ENCODE data around the gene UNG. TPM values are rescaled to one million over a fixed set of nuclear protein-coding genes. Genes with fewer than 3 reads are reported as not detected.
A peak's percentile ranks its signal among the peaks of the same experiment; 100 is the strongest.

Gene UNG
- total RNA-seq, 1 donor from 2014 or later: 32.4 TPM

DNA sequence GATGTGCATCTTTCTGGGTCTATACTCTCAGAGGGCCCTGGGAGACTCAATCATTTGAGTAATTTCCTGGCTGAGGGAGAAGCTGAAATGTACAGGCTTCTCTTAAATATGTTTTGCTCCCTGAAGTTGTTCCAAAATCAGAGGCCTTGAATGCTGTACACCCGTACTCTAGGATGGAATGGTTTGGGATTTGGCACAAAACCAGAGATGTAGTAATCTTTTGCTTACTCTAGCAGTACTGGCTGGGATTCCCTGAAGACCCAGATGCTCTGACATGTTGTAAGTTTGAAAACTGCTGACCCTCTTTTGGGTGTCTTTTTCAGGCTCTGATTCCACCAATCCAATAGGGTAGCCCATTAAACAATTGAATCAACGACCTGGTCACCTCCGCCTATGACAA, 29.4 kb downstream of the UNG start:
- H3K36me3 Mint-ChIP-seq (ENCODE audit: unreplicated experiment): no peaks in the 10 kb centered on the region
- H3K4me3 Mint-ChIP-seq (ENCODE audit: unreplicated experiment): no peak overlapping the region
- DNase-seq: no peak
- peaks cover 16% of the 10 kb centered on the region for H3K4me1 Mint-ChIP-seq (ENCODE audit: low read depth, unreplicated experiment)
- peaks cover 3% of the 10 kb centered on the region for H3K27me3 Mint-ChIP-seq (ENCODE audit: unreplicated experiment)
- H3K9me3 Mint-ChIP-seq (ENCODE audit: unreplicated experiment): peaks cover 4% of the 10 kb centered on the region
- H3K27ac Mint-ChIP-seq (ENCODE audit: unreplicated experiment): no peak overlapping the region
- TF ChIP-seq, protein P1, sequence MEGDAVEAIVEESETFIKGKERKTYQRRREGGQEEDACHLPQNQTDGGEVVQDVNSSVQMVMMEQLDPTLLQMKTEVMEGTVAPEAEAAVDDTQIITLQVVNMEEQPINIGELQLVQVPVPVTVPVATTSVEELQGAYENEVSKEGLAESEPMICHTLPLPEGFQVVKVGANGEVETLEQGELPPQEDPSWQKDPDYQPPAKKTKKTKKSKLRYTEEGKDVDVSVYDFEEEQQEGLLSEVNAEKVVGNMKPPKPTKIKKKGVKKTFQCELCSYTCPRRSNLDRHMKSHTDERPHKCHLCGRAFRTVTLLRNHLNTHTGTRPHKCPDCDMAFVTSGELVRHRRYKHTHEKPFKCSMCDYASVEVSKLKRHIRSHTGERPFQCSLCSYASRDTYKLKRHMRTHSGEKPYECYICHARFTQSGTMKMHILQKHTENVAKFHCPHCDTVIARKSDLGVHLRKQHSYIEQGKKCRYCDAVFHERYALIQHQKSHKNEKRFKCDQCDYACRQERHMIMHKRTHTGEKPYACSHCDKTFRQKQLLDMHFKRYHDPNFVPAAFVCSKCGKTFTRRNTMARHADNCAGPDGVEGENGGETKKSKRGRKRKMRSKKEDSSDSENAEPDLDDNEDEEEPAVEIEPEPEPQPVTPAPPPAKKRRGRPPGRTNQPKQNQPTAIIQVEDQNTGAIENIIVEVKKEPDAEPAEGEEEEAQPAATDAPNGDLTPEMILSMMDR (IDR thresholded peaks at IDR 0.05; ENCODE audit: partially characterized antibody, unreplicated experiment): no peak

DNA sequence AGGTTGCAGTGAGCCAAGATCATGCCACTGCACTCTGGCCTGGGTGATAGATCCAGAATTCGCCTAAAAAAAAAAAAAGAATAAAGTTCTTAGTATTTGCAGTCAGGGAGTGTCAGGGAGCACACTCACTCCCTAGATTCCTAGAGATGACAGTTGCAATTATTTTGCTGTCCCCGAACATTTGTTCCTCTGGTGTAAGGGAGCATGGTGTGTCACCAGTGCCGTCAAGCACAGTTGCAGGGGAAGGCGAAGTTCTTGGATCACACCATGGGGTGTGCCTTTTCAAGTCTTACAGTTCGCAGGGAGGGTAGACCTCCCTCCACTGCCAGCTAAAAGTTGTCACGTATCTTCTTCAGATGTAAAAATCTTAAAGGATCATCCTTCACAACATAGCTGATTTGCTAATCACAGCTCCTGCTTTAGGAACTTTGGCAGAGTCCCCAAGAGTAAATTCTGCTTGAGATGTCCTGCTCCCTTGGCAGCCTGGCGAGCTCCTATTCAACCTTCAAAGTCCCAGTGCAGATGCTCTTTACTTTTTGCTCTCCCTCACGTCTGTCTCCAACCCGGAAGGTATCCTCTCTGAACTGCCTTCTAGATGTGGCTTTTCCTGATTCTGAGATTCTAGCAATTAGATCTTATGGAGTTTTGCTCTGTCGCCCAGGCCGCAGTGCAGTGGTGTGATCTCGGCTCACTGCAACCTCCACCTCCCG, 30.3 kb downstream of the UNG start:
- DNase-seq: no peak
- Mint-ChIP-seq H3K27me3 (ENCODE audit: unreplicated experiment) (peaks cover 4% of the 10 kb centered on the region), H3K27ac (ENCODE audit: unreplicated experiment) (no peak overlapping the region), H3K4me3 (ENCODE audit: unreplicated experiment) (no peak overlapping the region), H3K36me3 (ENCODE audit: unreplicated experiment) (no peaks in the 10 kb centered on the region), H3K9me3 (ENCODE audit: unreplicated experiment) (peaks cover 6% of the 10 kb centered on the region), H3K4me1 (ENCODE audit: low read depth, unreplicated experiment) (peaks cover 18% of the 10 kb centered on the region)
- TF ChIP-seq, protein P1 (IDR thresholded peaks at IDR 0.05; ENCODE audit: partially characterized antibody, unreplicated experiment): no peak

DNA sequence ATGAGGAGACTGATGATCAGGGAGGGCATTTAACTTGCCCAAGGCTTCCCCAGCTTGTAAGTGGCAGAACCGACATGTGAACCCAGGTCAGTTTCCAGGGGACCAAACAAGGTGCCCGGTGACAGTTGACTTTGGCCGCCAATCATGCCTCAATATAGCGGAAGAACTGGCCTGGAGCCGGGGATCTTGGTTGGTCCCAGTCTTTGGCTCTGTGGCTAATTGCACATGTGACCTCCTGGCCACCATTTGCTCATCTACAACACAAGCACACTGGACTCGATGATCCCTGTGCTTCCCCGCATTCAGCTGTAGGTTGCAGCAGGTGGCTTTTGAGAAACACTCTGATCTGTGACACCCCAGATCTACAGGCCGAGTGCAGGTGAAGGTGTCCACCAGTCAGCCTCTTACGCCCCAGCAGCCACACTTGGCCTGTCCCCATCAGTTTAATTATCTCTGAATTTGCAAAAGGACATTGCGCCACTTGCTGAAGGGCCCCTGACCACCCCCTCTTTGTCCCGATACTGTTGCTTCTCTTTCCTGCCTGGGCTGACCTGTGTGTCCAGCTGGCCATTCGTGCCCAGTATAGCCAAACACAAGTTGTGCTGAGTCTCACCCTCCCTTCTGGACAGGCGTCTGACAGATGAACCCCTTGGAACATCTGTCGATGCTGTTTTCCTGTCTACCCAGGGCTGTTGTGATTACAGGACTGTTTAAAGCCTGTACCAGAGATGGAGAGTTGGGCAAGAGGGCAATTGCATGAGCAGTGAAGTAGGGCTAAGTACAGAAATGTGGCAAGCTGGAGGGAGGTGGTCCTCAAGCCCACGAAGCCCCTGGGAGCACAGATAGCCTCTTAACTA, 33.1 kb downstream of the UNG start:
- Mint-ChIP-seq H3K27ac (ENCODE audit: unreplicated experiment) (peak overlapping the region; percentile 76), H3K4me1 (ENCODE audit: low read depth, unreplicated experiment) (peaks cover 18% of the 10 kb centered on the region), H3K27me3 (ENCODE audit: unreplicated experiment) (peaks cover 4% of the 10 kb centered on the region), H3K9me3 (ENCODE audit: unreplicated experiment) (peaks cover 8% of the 10 kb centered on the region), H3K4me3 (ENCODE audit: unreplicated experiment) (peak overlapping the region; percentile 55), H3K36me3 (ENCODE audit: unreplicated experiment) (no peaks in the 10 kb centered on the region)
- TF ChIP-seq, protein P1 (IDR thresholded peaks at IDR 0.05; ENCODE audit: partially characterized antibody, unreplicated experiment): no peak
- no peak for DNase-seq

DNA sequence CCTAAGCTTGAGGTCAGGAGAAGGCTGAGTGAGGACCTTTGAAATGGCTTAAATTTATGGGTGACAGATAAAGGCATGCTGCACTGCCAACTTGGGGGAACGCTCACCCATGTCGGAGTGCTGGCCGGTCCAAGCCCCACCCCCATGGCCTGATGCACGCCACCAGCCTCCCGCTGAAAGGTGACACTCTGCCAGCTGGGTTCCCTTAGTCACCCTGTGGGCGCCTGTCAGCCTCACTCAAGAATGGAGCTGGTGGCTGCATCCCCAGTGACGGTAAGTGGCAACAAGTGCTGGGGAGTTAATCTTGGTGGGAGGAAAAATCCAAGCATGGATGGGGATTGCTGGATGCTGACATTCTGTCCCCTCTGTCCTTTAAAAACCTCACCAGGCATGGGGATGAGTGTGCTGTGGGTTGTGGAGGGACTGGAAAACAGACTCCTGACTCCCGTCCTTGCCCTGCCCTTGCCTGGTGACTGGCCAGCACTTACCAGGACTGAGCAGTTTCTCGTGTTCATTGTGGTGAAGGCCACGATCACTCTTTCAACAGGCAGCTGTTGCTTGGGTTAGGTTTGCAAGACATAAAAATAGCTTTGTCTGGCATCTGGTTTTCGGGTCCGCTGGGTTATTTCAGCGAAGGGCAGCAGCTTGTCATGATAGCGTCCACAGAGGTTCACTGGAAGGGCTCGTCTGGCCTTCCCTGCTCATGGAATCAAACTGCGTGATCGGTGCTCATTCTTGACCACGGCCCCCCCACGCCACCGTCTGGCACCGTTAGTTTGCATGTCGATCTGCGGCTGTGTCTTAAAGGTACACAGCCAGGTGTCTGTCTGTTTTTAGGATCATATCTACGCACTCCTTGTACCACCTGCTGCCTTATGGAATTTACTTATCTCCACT, 34.0 kb downstream of the UNG start:
- Mint-ChIP-seq H3K9me3 (ENCODE audit: unreplicated experiment) (peaks cover 9% of the 10 kb centered on the region), H3K36me3 (ENCODE audit: unreplicated experiment) (no peaks in the 10 kb centered on the region), H3K4me3 (ENCODE audit: unreplicated experiment) (peak overlapping the region; percentile 38), H3K27ac (ENCODE audit: unreplicated experiment) (peak overlapping the region; percentile 76), H3K27me3 (ENCODE audit: unreplicated experiment) (peaks cover 4% of the 10 kb centered on the region), H3K4me1 (ENCODE audit: low read depth, unreplicated experiment) (peaks cover 18% of the 10 kb centered on the region)
- TF ChIP-seq, protein P1 (IDR thresholded peaks at IDR 0.05; ENCODE audit: partially characterized antibody, unreplicated experiment): no peak
- DNase-seq: peak; percentile 44
